Sigmoid colon (tissue), 7 donors: ENCODE measurements around the gene KCNJ16. TPM values are rescaled to one million over a fixed set of nuclear protein-coding genes. Genes with fewer than 3 reads are reported as not detected.

Source experiments
- DNase-seq: peaks from one replicate; pipeline ENCODE4 v3.0.0-alpha.2; 2019
- H3K27ac ChIP-seq, 4 donors: fragments of 200-600 bp; sonication (generic); one replicate each; pipeline ENCODE4 v1.5.1; 2016 to 2019; ENCODE audit warnings: mild to moderate bottlenecking in 1 of 4
- H3K27me3 ChIP-seq, 3 donors: fragments of 200-600 bp; sonication (generic); one replicate each; pipeline ENCODE4 v1.5.1; 2019; ENCODE audit warnings: mild to moderate bottlenecking in 1 of 3
- H3K36me3 ChIP-seq, 4 donors: fragments of 200-600 bp; sonication (generic); one replicate each; pipeline ENCODE4 v1.5.1; 2016 to 2019
- H3K4me1 ChIP-seq, 4 donors: fragments of 200-600 bp; sonication (generic); one replicate each; pipeline ENCODE4 v1.5.1; 2017 to 2019
- H3K4me3 ChIP-seq, 4 donors: fragments of 200-600 bp; sonication (generic); one replicate each; pipeline ENCODE4 v1.5.1; 2017 to 2019; ENCODE audit warnings: mild to moderate bottlenecking in 2 of 4, moderate library complexity in 1 of 4
- H3K9me3 ChIP-seq, 4 donors: fragments of 200-600 bp in 3 of 4; sonication (generic) in 3 of 4; one replicate each; pipeline versions ENCODE4 v1.5.1 to v1.6.1; 2013 to 2019
- CTCF ChIP-seq, 4 experiments: fragments of 450-650 bp in 3 of 4; fragments of 200-600 bp in 1 of 4; IDR thresholded peaks; one replicate each; pipeline ENCODE4 v1.5.1; 2016 to 2019; ENCODE audit warnings: antibody characterized with exemption in 4 of 4, mild to moderate bottlenecking in 3 of 4, moderate library complexity in 2 of 4
- EP300 ChIP-seq, 4 donors: sonication (generic); formaldehyde crosslinking; IDR thresholded peaks; one replicate each; pipeline ENCODE4 v1.6.1; 2017; ENCODE audit warnings: antibody characterized with exemption in 4 of 4
- POLR2A ChIP-seq, 2 donors: fragments of 450-650 bp; IDR thresholded peaks; one replicate each; pipeline ENCODE4 v1.6.1; 2016; ENCODE audit warnings: antibody characterized with exemption in 2 of 2, mild to moderate bottlenecking in 2 of 2, moderate library complexity in 2 of 2
- POLR2AphosphoS5 ChIP-seq, 4 donors: sonication (generic); formaldehyde crosslinking; IDR thresholded peaks; one replicate each; pipeline ENCODE4 v1.6.1; 2017; ENCODE audit warnings: antibody characterized with exemption in 4 of 4
- WGBS, 2 donors: extraction: QIAGEN DNeasy Blood & Tissue Kit; methylation state at CpG; one replicate each; pipeline ENCODE4 v1.1.7; 2013; 5-methylcytosine and 5-hydroxymethylcytosine counted together
- intact Hi-C: fragments of 100-400 bp; cut with DNase I; formaldehyde crosslinking; loops from one replicate; pipeline ENCODE4 v1.15.1; 2023
- polyA plus RNA-seq, 3 donors: library from polyadenylated mRNA; stranded (reverse); fragments of 200-250 nt; gene quantifications; one replicate each; pipeline ENCODE4 v1.2.3, GENCODE V29; 2013
- total RNA-seq, 4 donors: library from RNA; depleted of rRNA; stranded (reverse); fragments of >200 nt; gene quantifications; one replicate each; pipeline ENCODE4 v1.1.0, GENCODE V29; 2016
- donor health status: healthy with polysubstance abuse.
- donor health status: Bipolar disorder and iron deficiency.
- donor health status: healthy.

Gene KCNJ16
- total and polyA plus RNA-seq, 7 donors, result 0.07 to 0.28 TPM; not detected in 5

GRCh38 chr17:70128727-70129238 is 53.8 kb downstream of the KCNJ16 start:
- 96% methylated on average over 23 of the region's 23 CpGs for WGBS, 2 donors
- Histone ChIP-seq H3K36me3 (no peaks in the 10 kb centered on the region), H3K9me3 (no peaks in the 10 kb centered on the region), H3K27me3 (no peaks in the 10 kb centered on the region), H3K27ac (no peak overlapping the region), H3K4me3 (no peak overlapping the region), H3K4me1 (no peaks in the 10 kb centered on the region)
- no peak for TF ChIP-seq POLR2A (IDR thresholded peaks at IDR 0.05)
- TF ChIP-seq EP300 (IDR thresholded peaks at IDR 0.05), result no peak
- no peak for TF ChIP-seq POLR2AphosphoS5 (IDR thresholded peaks at IDR 0.05)
- no peak for TF ChIP-seq CTCF (IDR thresholded peaks at IDR 0.05)
- DNase-seq, result no peak
- intact Hi-C loops, result no loop called here

- Histone ChIP-seq H3K4me1 (no peaks in the 10 kb centered on the region), H3K27me3 (no peaks in the 10 kb centered on the region), H3K4me3 (no peak overlapping the region), H3K36me3 (no peaks in the 10 kb centered on the region), H3K9me3 (no peaks in the 10 kb centered on the region), H3K27ac (no peak overlapping the region)
- DNase-seq, result no peak
- no peak for TF ChIP-seq CTCF (IDR thresholded peaks at IDR 0.05)
- no peak for TF ChIP-seq POLR2AphosphoS5 (IDR thresholded peaks at IDR 0.05)
- no peak for TF ChIP-seq POLR2A (IDR thresholded peaks at IDR 0.05)
- no peak for TF ChIP-seq EP300 (IDR thresholded peaks at IDR 0.05)
- 70 to 72% methylated on average over 3 of the region's 3 CpGs for WGBS, 2 donors
- intact Hi-C loops, result no loop called here
Observed at GRCh38 chr17:70130289-70130688, 55.3 kb downstream of the KCNJ16 start.

GRCh38 chr17:70132505-70132904 is 57.5 kb downstream of the KCNJ16 start:
- Histone ChIP-seq H3K27me3 (no peaks in the 10 kb centered on the region), H3K36me3 (no peaks in the 10 kb centered on the region), H3K27ac (no peak overlapping the region), H3K4me1 (peaks cover 0 to 8% (median 4%) of the 10 kb centered on the region in 4 donors), H3K9me3 (no peaks in the 10 kb centered on the region), H3K4me3 (no peak overlapping the region)
- WGBS, 2 donors, result 97% methylated on average over 11 of the region's 11 CpGs
- TF ChIP-seq CTCF (IDR thresholded peaks at IDR 0.05), result no peak
- no peak for TF ChIP-seq POLR2AphosphoS5 (IDR thresholded peaks at IDR 0.05)
- TF ChIP-seq POLR2A (IDR thresholded peaks at IDR 0.05), result no peak
- no peak for TF ChIP-seq EP300 (IDR thresholded peaks at IDR 0.05)
- DNase-seq, result no peak
- intact Hi-C loops, result no loop called here

- Histone ChIP-seq H3K27ac (no peak overlapping the region), H3K27me3 (no peaks in the 10 kb centered on the region), H3K4me3 (no peak overlapping the region), H3K9me3 (no peaks in the 10 kb centered on the region), H3K4me1 (peaks cover 0 to 22% (median 5%) of the 10 kb centered on the region in 4 donors), H3K36me3 (no peaks in the 10 kb centered on the region)
- TF ChIP-seq EP300 (IDR thresholded peaks at IDR 0.05) (no peak), POLR2A (IDR thresholded peaks at IDR 0.05) (no peak), POLR2AphosphoS5 (IDR thresholded peaks at IDR 0.05) (no peak), CTCF (IDR thresholded peaks at IDR 0.05) (no peak)
- intact Hi-C loops, result no loop called here
- 91 to 92% methylated on average over 8 of the region's 8 CpGs for WGBS, 2 donors
- DNase-seq, result no peak
Observed at GRCh38 chr17:70134042-70134441, 59.0 kb downstream of the KCNJ16 start.

GRCh38 chr17:70134777-70135176 is 59.8 kb downstream of the KCNJ16 start:
- Histone ChIP-seq H3K27me3 (no peaks in the 10 kb centered on the region), H3K4me3 (no peak overlapping the region), H3K27ac (no peak overlapping the region), H3K9me3 (no peaks in the 10 kb centered on the region), H3K4me1 (peaks cover 0 to 22% (median 5%) of the 10 kb centered on the region in 4 donors), H3K36me3 (no peaks in the 10 kb centered on the region)
- intact Hi-C loops, result no loop called here
- WGBS, 2 donors, result 52 to 75% methylated on average over 1 of the region's 1 CpG
- DNase-seq, result no peak
- TF ChIP-seq CTCF (IDR thresholded peaks at IDR 0.05) (no peak), EP300 (IDR thresholded peaks at IDR 0.05) (no peak), POLR2AphosphoS5 (IDR thresholded peaks at IDR 0.05) (no peak), POLR2A (IDR thresholded peaks at IDR 0.05) (no peak)
